RCC 7860 (cell line): ENCODE results near the gene TAF1B.

ENCODE experiments used
- DNase-seq: peaks from one replicate; pipeline ENCODE4 v3.0.0-alpha.2; 2015; ENCODE audit warnings: low spot score
- FAIRE-seq: peaks from 2 replicates; lab custom pipeline; 2012; peaks lifted over from hg19 to GRCh38; lab: Jason Lieb, UNC

Gene TAF1B

GRCh38 chr2:9937258-9937657 is 94.0 kb downstream of the TAF1B start:
- DNase-seq = no peak
- no peak for FAIRE-seq

DNA sequence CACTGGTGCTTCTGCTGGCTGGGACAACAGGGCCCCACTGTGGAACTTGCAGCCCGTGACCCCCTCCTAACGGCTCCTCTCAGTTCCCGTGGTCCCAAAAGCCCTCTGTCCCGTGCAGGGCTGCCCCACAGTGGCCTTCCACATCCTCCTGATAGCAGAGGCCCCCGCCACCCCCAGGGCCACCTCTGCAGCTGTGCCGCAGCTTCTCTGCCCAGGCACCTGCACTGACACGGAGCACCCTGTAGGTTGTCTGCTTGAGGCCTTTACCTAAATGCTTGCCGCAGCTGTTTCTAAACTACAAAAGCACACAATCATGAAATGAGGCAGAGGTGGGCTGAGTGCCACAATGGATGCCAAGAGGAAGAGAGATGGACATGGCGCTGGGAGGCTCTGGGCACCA is 94.7 kb downstream of the TAF1B start:
- DNase-seq (no peak), FAIRE-seq (no peak)

- no peak for FAIRE-seq
- DNase-seq = no peak
Measured at GRCh38 chr2:9939587-9940485, 96.6 kb downstream of the TAF1B start.

- DNase-seq = peak; percentile 21
- FAIRE-seq = no peak
Measured at GRCh38 chr2:9941196-9941995, 98.1 kb downstream of the TAF1B start.

DNA sequence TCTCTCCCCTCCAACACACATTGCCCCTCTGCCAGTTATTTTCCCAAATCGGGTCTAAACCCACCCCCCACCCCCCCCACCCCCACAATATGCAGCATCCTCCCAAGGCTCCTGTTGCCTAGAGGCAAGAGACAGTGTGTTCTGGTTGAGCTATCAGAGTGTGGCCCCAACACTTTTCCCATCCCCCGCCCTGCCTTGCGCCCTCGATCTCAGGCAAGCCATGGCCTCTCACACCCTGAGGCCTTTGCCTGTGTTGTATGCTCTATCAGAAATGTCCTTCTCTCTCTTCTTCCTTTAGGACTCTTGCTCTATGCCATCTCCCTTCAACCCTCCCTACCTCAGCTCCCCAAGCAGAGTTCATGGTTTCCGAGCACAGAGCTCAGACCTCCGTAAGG is 98.7 kb downstream of the TAF1B start:
- DNase-seq = no peak
- FAIRE-seq = no peak

DNA sequence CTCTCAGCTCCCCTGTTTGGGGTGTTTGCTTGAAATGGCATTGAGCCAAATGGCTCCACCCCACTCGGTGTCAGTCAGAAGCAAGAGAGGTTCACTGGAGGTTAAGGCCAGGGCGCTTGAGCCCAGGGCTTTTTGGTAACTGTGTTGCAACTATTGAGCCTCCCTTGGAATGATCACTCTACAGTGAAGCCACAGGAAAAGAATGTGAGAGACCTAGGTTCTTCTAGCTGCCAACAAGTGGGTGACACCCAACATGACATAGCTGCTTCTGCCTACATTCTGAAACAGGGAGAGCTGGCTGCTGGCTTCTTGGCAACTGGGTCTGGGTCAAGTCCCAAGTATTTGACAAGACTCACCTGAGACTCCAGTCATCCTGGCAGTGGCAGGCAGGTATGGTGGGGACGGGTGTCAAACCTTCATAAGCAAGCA is 101.1 kb downstream of the TAF1B start:
- no peak for FAIRE-seq
- no peak for DNase-seq

DNA sequence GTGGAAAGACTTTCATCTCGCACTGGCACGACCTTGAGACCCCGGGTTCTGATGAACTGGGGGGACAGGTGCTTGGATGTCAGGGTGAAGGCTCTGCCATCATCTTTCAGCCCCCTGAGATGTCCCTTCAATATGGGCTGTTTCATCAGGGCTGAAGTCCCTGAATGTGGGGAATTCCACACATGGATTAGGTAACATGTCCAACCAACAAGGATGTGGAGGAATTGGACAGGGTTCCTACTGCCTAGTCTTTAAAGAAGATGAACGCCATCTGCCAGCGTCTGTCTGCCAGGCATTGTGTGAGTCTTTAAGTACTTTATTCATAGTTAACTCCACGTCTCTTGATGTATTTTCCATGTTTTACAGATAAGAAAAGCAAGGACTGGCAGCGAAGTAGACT is 102.3 kb downstream of the TAF1B start:
- FAIRE-seq (no peak), DNase-seq (no peak)

GRCh38 chr2:9946076-9946475 is 102.8 kb downstream of the TAF1B start:
- no peak for FAIRE-seq
- DNase-seq = no peak

- FAIRE-seq (no peak), DNase-seq (no peak)
Measured at GRCh38 chr2:9946818-9947217, 103.5 kb downstream of the TAF1B start.

- FAIRE-seq = no peak
Measured at GRCh38 chr2:9948721-9949120, 105.4 kb downstream of the TAF1B start.

GRCh38 chr2:9949239-9949991 is 106.1 kb downstream of the TAF1B start:
- DNase-seq = no peak
- no peak for FAIRE-seq

More at GRCh38 chr2:9948721-9949120, 105.4 kb downstream of the TAF1B start:
- no peak for DNase-seq

- FAIRE-seq (no peak), DNase-seq (no peak)
Measured at GRCh38 chr2:9949992-9950520, 106.8 kb downstream of the TAF1B start.

- FAIRE-seq (no peak), DNase-seq (peak; percentile 16)
Measured at GRCh38 chr2:9950521-9951271, 107.4 kb downstream of the TAF1B start.

GRCh38 chr2:9951272-9951521 is 107.9 kb downstream of the TAF1B start:
- FAIRE-seq (no peak), DNase-seq (no peak)

DNA sequence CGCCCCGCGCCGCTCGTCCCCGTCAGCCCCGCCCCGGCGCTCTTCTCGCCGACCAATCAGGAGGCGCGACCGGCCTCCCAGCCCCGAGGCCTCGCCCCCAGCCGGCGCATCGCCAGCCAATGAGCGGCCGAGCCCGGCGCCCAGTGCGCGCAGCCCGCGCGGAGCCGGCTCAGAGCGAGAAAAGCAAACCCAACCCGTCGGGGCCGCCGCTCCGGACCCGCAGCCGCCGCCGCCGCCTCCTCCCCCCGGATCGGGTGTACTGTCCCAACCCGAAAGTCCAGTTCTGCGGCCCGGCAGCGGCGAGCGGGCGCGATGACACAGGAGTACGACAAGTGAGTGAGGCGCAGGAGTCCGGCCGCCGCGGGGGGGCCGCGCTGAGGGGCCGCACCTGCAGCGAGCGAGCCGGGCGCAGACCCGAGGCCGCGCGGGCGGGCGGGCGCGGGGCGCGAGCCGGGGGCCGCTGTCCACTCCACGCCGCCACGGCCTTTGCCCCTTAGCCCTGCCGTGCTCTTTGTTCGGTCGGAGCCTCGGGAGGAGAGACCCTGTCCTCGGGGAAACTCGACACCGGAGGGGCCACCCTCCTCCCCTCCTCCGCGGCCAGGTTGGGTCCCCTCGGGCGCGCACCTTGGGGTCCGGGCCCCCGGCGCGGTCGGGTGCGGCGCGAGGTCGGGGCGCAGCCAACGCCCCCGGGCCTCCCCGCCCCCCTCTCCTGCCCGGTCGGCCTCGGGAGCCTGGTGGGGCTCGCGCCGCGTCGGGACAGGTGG is 108.4 kb downstream of the TAF1B start, which contains the start of gene GRHL1:
Gene GRHL1 (plus strand): TSS at position 172 of the 764 bp plus-strand sequence. CDS start 141 bp downstream, at position 313.
- FAIRE-seq (no peak), DNase-seq (peak; percentile 70)

GRCh38 chr2:9952286-9952737 is 109.0 kb downstream of the TAF1B start:
- DNase-seq (no peak), FAIRE-seq (no peak)

DNA sequence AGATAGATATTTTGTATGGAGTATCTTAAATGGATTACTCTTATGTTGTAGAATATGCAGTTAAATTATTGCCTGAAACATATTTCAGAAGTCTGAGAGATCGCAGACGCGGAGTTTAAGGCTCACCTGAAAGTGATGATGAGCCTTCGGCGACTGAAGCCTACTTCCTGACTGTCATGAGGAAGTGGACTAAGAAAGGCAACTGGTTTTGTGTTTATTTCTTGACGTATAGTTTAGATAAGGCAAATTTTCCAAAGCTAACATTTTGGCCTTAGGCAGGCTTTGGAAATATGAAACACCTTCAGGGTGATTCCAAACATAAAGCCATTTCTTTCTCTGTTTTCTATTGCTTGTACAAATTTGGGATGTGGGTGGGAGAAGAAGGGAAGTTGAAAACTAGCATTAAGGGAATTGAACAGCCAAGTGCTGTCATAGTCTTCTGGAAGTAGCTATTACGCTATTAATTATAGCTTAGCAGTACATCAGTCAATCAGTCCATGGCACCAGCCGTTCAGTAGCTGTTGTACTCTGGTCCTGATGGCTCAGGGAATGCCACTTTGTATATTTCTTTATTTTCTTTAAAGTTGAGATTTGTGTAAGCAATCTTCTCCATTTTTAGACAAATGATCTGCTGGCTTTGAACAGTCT is 109.7 kb downstream of the TAF1B start:
- FAIRE-seq = no peak

GRCh38 chr2:9954136-9954535 is 110.9 kb downstream of the TAF1B start:
- no peak for DNase-seq
- FAIRE-seq = no peak

More for the DNA sequence above, 109.7 kb downstream of the TAF1B start:
- no peak for DNase-seq

DNA sequence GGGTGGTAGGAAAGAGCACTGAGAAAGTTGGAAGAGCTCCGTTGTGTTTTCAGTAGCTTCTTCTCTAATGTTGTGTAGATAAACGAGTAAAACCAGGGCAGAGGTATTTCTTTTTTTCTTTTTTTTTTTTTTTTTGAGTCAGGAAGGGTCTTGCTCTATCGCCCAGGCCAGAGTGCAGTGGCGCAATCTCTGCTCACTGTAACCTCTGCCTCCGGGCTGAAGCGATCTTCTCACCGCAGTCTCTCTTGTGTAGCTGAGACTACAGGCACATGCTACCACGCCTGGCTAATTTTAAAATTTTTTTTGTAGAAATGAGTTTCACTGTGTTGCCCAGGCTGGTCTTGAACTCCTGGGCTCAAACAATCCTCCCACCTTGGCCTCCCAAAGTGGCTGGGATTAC is 114.8 kb downstream of the TAF1B start:
- FAIRE-seq = no peak
- no peak for DNase-seq
